VCaP (cell line): ENCODE data around the gene GRID2.

Experiments used
- H3K27ac ChIP-seq: fragments of 450-650 bp; 2 replicates; pipeline ENCODE4 v1.5.1; 2017
- CTCF ChIP-seq: fragments of 450-650 bp; conservative IDR thresholded peaks from 2 replicates; pipeline ENCODE4 v1.5.1; 2017; ENCODE audit warnings: mild to moderate bottlenecking, moderate library complexity

The GRID2 gene

GRCh38 chr4:92303621-92304027 lies at the start of gene GRID2:
Gene GRID2 (plus strand): TSS chr4:92303966.
- no peak within 1 kb of the TSS for H3K27ac ChIP-seq
- peak; percentile 13; the same call in 1 of the 2 replicates for TF ChIP-seq CTCF

- TF ChIP-seq CTCF: no peak
- H3K27ac ChIP-seq: no peak overlapping the region
Measured at GRCh38 chr4:92253986-92254671, 49.6 kb upstream of the GRID2 start.

GRCh38 chr4:92254767-92255442 lies 48.9 kb upstream of the GRID2 start:
- TF ChIP-seq CTCF: no peak
- H3K27ac ChIP-seq: no peak overlapping the region

- H3K27ac ChIP-seq: no peak overlapping the region
- TF ChIP-seq CTCF: no peak
Measured at GRCh38 chr4:92255920-92256244, 47.9 kb upstream of the GRID2 start.

- no peak overlapping the region for H3K27ac ChIP-seq
- TF ChIP-seq CTCF: no peak
Measured at GRCh38 chr4:92257931-92258857, 45.6 kb upstream of the GRID2 start.

- no peak overlapping the region for H3K27ac ChIP-seq
- TF ChIP-seq CTCF: no peak
Measured at GRCh38 chr4:92261256-92261655, 42.5 kb upstream of the GRID2 start.

- no peak overlapping the region for H3K27ac ChIP-seq
- no peak for TF ChIP-seq CTCF
Measured at GRCh38 chr4:92262371-92262770, 41.4 kb upstream of the GRID2 start.
